NCI-H226 (cell line): ENCODE data around the gene SNX15.

ENCODE experiments used
- DNase-seq: peaks from one replicate; pipeline ENCODE4 v3.0.0-alpha.2; 2015

SNX15 gene

DNA sequence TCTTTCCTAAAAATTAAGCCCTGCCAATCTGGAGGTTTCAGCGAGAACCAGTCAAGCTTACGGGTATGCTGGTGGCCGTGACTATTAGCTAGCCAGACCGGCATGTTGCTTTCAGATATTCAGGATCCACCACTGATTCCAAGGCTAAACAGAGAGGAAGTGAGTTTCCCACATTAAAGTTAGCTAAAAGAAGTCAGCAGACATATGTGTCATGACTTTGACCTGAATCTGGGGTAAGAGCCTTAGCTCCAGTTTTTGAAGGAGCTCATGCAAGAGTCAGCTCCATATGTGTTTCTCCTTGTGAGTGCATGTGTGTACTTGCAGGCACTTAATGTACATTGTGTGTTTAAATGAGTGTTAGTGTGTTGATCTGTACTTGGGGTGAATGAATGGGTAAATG is 58.2 kb downstream of the SNX15 start:
- no peak for DNase-seq

DNA sequence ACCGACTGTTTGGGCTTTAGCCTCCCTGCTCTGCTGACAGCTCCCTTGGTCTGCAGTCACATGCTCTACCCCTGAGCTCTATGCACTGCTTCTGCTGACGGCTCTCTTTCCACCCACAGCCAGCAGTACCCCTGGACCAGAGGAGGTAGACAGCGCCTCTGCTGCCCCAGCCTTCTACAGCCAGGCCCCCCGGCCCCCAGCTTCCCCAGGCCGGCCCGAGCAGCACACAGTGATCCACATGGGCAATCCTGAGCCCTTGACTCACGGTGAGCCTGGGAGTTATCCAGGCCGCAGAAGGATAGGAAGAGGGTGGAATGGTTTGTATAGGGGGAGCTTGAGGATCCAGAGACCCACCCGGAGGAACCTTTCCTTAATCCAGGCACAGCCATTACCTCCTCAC is 59.6 kb downstream of the SNX15 start:
- DNase-seq = no peak

DNA sequence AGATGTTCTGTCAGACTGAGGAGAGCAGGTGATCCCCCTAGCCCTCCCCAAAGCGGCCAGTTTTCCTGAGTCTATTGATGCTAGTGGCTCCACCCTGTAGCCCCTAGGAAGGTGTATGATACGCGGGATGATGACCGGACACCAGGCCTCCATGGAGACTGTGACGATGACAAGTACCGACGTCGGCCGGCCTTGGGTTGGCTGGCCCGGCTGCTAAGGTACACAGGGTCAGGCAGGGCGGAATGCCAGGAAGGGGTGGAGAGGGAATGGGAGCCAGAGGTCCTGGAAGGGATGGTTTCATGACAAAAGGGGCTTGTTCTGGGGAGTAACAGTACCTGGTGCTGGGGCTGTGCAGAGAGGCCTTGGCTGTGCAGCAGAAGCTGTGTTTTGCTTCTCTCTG is 60.0 kb downstream of the SNX15 start:
- no peak for DNase-seq

DNA sequence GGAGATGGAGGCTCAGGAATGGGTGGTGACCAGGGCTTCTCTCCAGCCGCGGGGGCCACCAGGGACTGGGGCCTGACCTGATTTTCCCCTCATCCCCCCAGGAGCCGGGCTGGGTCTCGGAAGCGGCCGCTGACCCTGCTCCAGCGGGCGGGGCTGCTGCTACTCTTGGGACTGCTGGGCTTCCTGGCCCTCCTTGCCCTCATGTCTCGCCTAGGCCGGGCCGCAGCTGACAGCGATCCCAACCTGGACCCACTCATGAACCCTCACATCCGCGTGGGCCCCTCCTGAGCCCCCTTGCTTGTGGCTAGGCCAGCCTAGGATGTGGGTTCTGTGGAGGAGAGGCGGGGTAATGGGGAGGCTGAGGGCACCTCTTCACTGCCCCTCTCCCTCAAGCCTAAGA is 60.6 kb downstream of the SNX15 start:
- no peak for DNase-seq

DNA sequence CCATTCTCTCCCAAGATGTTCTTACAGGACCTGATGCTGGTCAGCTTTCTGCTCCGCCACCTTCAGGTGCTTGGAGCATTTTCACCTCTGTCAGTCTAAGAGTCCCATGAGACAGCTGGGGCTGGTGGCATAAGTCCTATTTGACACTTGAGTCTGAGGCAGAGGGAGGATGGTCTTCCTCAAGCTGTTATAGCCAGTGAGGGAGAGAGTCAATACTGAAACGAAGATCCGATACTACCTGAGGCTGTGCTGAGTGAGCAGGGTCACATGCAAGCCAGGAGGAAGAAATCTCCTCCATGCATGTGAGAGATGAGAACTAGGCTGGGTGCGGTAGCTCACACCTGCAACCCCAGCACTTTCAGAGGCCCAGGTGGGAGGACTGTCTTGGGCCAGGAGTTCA is 62.4 kb downstream of the SNX15 start:
- DNase-seq = no peak
